ENCODE measurements around the gene C10orf105.

GRCh38 chr10:71717056-71717455 is 2.5 kb downstream of the C10orf105 start:
- TF ChIP-seq REST (tag by site-specific recombination; IDR thresholded peaks at IDR 0.05) (no peak), ZNF670 (tag by site-specific recombination; IDR thresholded peaks at IDR 0.05; ENCODE audit: low read depth) (no peak), CTCF (tag by site-specific recombination; IDR thresholded peaks at IDR 0.05) (no peak), PBX3 (CRISPR knock-in tag; IDR thresholded peaks at IDR 0.05) (no peak), ZNF704 (tag by site-specific recombination; IDR thresholded peaks at IDR 0.05) (no peak), ZNF184 (tag by site-specific recombination; IDR thresholded peaks at IDR 0.05) (no peak), YY1 (tag by site-specific recombination; IDR thresholded peaks at IDR 0.05) (no peak), ZBTB7A (tag by site-specific recombination; IDR thresholded peaks at IDR 0.05; ENCODE audit: low read depth) (no peak), ATF2 (tag by site-specific recombination; IDR thresholded peaks at IDR 0.05; ENCODE audit: low read depth) (no peak), ZSCAN30 (tag by site-specific recombination; IDR thresholded peaks at IDR 0.05) (no peak)
